Esophagus muscularis mucosa (tissue), 4 donors: ENCODE results near the gene DDA1.

Source experiments
- CTCF ChIP-seq, 3 experiments: fragments of 200-600 bp in 2 of 3; fragments of 450-650 bp in 1 of 3; sonication (generic) in 2 of 3; IDR thresholded peaks; one replicate each; pipeline ENCODE4 v1.5.1; 2017 to 2019; ENCODE audit warnings: antibody characterized with exemption in 3 of 3, mild to moderate bottlenecking in 2 of 3, moderate library complexity in 1 of 3
- EP300 ChIP-seq: sonication (generic); formaldehyde crosslinking; IDR thresholded peaks from one replicate; pipeline ENCODE4 v1.6.1; 2017; ENCODE audit warnings: antibody characterized with exemption
- POLR2A ChIP-seq: fragments of 450-650 bp; IDR thresholded peaks from one replicate; pipeline ENCODE4 v1.6.1; 2017; ENCODE audit warnings: antibody characterized with exemption, moderate library complexity, mild to moderate bottlenecking, low read depth

- TF ChIP-seq CTCF (IDR thresholded peaks at IDR 0.05) (no peak), POLR2A (no peak), EP300 (no peak)
Measured at GRCh38 chr19:17311455-17312188, 2.3 kb downstream of the DDA1 start.
